Measurements from ENCODE around the gene MAN1C1.

The MAN1C1 gene

DNA sequence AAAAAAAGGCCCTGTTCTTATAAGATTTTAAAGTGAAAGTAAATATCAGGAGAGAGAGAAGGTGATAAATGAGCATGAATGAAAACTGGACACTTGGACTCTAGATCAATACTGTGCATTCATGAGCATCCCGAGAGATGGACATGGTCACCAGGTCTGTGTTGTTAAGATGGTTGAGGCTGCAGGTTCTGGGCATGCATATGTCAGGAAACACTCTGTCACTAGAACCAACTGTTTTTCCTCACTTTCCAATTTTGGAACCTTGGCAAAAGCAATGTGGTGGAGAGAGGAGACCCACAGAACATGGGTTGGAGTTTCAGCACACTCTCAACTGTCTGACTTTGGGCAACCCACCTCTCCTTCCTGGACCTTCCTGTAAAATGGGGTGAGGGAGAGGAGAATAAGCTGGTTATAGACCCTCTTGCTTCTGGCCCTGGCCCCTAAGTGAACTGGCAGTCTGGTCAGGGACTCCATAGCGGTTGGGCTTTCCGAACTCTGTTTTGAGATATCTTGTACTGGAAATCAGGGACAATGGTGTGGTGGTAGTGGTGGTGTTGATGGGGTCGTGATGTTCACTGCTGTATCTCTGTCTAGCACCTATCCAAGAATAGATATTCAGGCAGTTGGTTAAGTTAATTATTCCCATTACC, 4.2 kb downstream of the MAN1C1 start:
- Histone ChIP-seq H3K36me3 (ENCODE audit: control insufficient read depth, insufficient read depth, low read length) (no peaks in the 10 kb centered on the region), H3K4me3 (ENCODE audit: low read depth, low read length) (peak overlapping the region; percentile 34), H3K79me2 (no peaks in the 10 kb centered on the region), H3K27ac (no peak overlapping the region), H3K9me3 (ENCODE audit: control insufficient read depth, low read length) (no peaks in the 10 kb centered on the region), H3K4me2 (ENCODE audit: low read length) (peak overlapping the region; percentile 82), H3K9ac (no peak overlapping the region), H2AFZ (no peak overlapping the region), H3K4me1 (no peaks in the 10 kb centered on the region), H3K27me3 (ENCODE audit: control insufficient read depth, insufficient read depth, low read length) (no peaks in the 10 kb centered on the region)
- TF ChIP-seq, protein P1, sequence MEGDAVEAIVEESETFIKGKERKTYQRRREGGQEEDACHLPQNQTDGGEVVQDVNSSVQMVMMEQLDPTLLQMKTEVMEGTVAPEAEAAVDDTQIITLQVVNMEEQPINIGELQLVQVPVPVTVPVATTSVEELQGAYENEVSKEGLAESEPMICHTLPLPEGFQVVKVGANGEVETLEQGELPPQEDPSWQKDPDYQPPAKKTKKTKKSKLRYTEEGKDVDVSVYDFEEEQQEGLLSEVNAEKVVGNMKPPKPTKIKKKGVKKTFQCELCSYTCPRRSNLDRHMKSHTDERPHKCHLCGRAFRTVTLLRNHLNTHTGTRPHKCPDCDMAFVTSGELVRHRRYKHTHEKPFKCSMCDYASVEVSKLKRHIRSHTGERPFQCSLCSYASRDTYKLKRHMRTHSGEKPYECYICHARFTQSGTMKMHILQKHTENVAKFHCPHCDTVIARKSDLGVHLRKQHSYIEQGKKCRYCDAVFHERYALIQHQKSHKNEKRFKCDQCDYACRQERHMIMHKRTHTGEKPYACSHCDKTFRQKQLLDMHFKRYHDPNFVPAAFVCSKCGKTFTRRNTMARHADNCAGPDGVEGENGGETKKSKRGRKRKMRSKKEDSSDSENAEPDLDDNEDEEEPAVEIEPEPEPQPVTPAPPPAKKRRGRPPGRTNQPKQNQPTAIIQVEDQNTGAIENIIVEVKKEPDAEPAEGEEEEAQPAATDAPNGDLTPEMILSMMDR (IDR thresholded peaks at IDR 0.05): no peak

DNA sequence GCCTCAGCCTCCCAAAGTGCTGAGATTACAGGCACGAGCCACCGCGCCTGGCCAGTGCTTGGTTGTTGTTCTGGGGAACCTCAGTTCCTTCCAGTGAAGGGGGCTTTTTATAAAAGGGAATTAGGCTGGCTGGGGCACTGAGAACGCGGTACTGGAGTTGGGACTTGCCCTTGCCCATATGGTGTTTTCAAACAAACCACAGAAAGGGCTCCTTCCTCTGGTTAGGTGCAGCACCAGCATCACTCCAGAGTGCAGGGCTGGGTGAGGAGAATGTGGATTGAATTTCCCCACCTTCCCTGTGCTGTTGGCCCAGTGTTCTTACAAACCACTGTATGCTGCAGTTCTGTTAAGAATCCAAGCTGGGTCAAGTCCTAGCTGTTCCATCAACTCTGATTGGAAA, 5.3 kb downstream of the MAN1C1 start:
- Histone ChIP-seq H3K36me3 (ENCODE audit: control insufficient read depth, insufficient read depth, low read length) (no peaks in the 10 kb centered on the region), H3K79me2 (no peaks in the 10 kb centered on the region), H3K4me1 (no peaks in the 10 kb centered on the region), H3K4me3 (ENCODE audit: low read depth, low read length) (no peak overlapping the region), H3K4me2 (ENCODE audit: low read length) (no peak overlapping the region), H3K27me3 (ENCODE audit: control insufficient read depth, insufficient read depth, low read length) (no peaks in the 10 kb centered on the region), H3K27ac (no peak overlapping the region), H2AFZ (no peak overlapping the region), H3K9ac (no peak overlapping the region), H3K9me3 (ENCODE audit: control insufficient read depth, low read length) (no peaks in the 10 kb centered on the region)
- TF ChIP-seq, protein P1 (IDR thresholded peaks at IDR 0.05): no peak

DNA sequence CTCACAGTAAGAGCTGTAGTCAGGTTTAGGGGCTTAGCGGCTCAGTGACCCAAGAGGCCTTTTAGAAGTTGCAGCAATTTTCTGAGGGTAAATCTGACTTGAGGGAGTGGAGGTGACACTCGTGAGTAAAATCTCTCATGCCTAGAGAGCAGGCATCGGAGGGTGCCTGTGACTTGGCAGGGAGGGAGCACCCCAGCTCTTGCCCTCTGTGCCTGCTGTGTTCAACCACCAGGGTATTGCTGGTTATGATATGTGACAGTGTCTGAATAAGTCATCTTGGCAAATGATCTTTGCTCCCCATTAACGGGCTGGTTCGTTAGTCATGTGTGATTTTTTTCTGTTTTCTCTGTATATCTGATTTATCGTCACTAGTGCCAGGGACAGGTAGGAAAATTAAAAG, 5.9 kb downstream of the MAN1C1 start:
- H3K4me1 ChIP-seq: no peaks in the 10 kb centered on the region
- H3K36me3 ChIP-seq (ENCODE audit: control insufficient read depth, insufficient read depth, low read length): no peaks in the 10 kb centered on the region
- H3K9me3 ChIP-seq (ENCODE audit: control insufficient read depth, low read length): no peaks in the 10 kb centered on the region
- no peak overlapping the region for H3K27ac ChIP-seq
- H3K4me3 ChIP-seq (ENCODE audit: low read depth, low read length): no peak overlapping the region
- H2AFZ ChIP-seq: no peak overlapping the region
- no peak overlapping the region for H3K4me2 ChIP-seq (ENCODE audit: low read length)
- no peaks in the 10 kb centered on the region for H3K79me2 ChIP-seq
- no peak overlapping the region for H3K9ac ChIP-seq
- TF ChIP-seq, protein P1 (IDR thresholded peaks at IDR 0.05): no peak
- H3K27me3 ChIP-seq (ENCODE audit: control insufficient read depth, insufficient read depth, low read length): no peaks in the 10 kb centered on the region

GRCh38 chr1:25623007-25623406, 6.4 kb downstream of the MAN1C1 start:
- no peak overlapping the region for H2AFZ ChIP-seq
- H3K27ac ChIP-seq: no peak overlapping the region
- no peaks in the 10 kb centered on the region for H3K36me3 ChIP-seq (ENCODE audit: control insufficient read depth, insufficient read depth, low read length)
- H3K9me3 ChIP-seq (ENCODE audit: control insufficient read depth, low read length): no peaks in the 10 kb centered on the region
- TF ChIP-seq, protein P1 (IDR thresholded peaks at IDR 0.05): no peak
- no peaks in the 10 kb centered on the region for H3K4me1 ChIP-seq
- no peak overlapping the region for H3K4me2 ChIP-seq (ENCODE audit: low read length)
- no peaks in the 10 kb centered on the region for H3K79me2 ChIP-seq
- H3K4me3 ChIP-seq (ENCODE audit: low read depth, low read length): no peak overlapping the region
- H3K9ac ChIP-seq: no peak overlapping the region
- H3K27me3 ChIP-seq (ENCODE audit: control insufficient read depth, insufficient read depth, low read length): no peaks in the 10 kb centered on the region

- Histone ChIP-seq H3K27ac (no peak overlapping the region), H3K4me1 (no peaks in the 10 kb centered on the region), H3K9me3 (ENCODE audit: control insufficient read depth, low read length) (no peaks in the 10 kb centered on the region), H2AFZ (no peak overlapping the region), H3K9ac (no peak overlapping the region), H3K4me2 (ENCODE audit: low read length) (no peak overlapping the region), H3K79me2 (peaks cover 1% of the 10 kb centered on the region), H3K27me3 (ENCODE audit: control insufficient read depth, insufficient read depth, low read length) (no peaks in the 10 kb centered on the region), H3K4me3 (ENCODE audit: low read depth, low read length) (no peak overlapping the region), H3K36me3 (ENCODE audit: control insufficient read depth, insufficient read depth, low read length) (no peaks in the 10 kb centered on the region)
- TF ChIP-seq, protein P1 (IDR thresholded peaks at IDR 0.05): no peak
These were observed 7.1 kb downstream of the MAN1C1 start for GRCh38 chr1:25623731-25624130.

Data from parathyroid adenoma (tissue), 2 donors.